ENCODE results near the gene COX10.

Gene COX10

DNA sequence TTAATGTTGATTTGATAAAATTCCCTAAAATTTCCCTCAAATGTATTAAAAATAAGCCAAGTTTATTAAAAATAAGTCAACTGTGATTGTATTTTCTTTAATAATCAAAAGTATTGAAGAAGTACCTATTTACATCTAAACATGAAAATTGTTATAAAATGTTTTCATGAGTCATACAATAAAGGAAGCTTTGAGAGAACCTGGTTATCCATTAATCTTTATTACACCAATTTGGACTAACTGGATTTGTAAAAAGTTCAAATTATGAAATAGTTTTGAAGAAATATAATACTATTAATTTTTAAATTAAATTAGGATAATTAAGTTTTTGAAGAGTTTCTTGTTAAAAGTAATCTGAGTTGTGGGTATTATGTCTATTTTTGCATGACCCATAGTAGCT lies 63.8 kb downstream of the COX10 start:
- Histone ChIP-seq H3K4me3 (ENCODE audit: low read length) (no peak overlapping the region), H3K9me3 (ENCODE audit: control insufficient read depth, low read length) (no peaks in the 10 kb centered on the region), H3K4me1 (ENCODE audit: control insufficient read depth, insufficient read depth, low read length) (no peaks in the 10 kb centered on the region), H3K36me3 (ENCODE audit: control insufficient read depth, insufficient read depth, low read length) (no peaks in the 10 kb centered on the region), H3K9ac (ENCODE audit: low read length) (no peak overlapping the region), H3K27me3 (ENCODE audit: control insufficient read depth, insufficient read depth, low read length) (no peaks in the 10 kb centered on the region)

DNA sequence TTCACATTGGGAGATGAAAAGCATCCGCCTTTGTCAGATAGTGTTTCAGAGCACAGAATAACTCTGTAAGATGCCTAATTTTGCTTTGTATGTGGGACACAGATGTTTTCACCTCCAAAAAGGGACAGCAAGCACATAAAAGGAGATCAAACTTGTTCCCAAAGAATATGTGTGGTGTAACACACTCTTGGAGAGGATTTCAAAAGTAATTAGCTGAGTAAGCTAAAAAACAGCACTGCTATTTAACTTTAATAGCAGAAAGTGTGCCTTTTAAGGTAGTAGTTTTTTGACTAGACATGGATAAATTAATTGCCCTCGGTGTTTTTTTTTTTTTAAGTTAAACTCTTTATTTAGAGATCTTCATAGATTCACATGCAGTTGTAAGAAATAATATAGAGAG lies 65.2 kb downstream of the COX10 start:
- Histone ChIP-seq H3K36me3 (ENCODE audit: control insufficient read depth, insufficient read depth, low read length) (no peaks in the 10 kb centered on the region), H3K9me3 (ENCODE audit: control insufficient read depth, low read length) (no peaks in the 10 kb centered on the region), H3K9ac (ENCODE audit: low read length) (no peak overlapping the region), H3K27me3 (ENCODE audit: control insufficient read depth, insufficient read depth, low read length) (no peaks in the 10 kb centered on the region), H3K4me3 (ENCODE audit: low read length) (no peak overlapping the region), H3K4me1 (ENCODE audit: control insufficient read depth, insufficient read depth, low read length) (no peaks in the 10 kb centered on the region)

DNA sequence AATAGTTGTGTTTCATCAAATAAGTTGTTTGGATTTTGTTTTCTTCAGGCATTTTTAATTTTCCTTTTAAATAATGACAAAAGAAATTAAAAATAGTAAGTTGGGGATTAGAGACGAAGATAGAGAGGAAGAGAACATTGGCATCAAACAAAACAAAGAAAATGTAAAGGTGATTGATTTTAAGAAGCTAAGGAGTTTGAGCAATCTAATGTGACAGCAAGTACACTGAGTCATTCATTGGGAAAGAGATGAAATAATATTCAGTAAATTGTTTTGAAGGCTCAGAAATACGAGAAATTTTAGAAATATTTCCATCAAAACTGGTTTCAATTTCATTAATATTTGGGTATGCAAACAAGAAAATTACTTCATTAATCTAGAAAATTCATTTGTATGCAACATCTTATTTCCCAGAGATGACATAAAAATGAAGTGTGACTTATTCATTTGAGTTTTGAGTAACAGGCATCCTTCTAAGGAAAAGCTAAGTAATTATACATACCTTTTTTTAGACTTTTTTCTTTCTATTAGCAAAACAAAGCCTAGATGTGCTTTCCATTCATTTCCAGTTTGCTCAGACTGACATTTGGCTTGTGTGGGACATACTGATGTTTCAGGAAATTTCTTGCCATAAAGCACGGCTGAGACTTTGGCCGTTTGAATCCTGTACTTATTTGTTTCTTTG lies 66.7 kb downstream of the COX10 start:
- Histone ChIP-seq H3K9ac (ENCODE audit: low read length) (no peak overlapping the region), H3K9me3 (ENCODE audit: control insufficient read depth, low read length) (no peaks in the 10 kb centered on the region), H3K4me3 (ENCODE audit: low read length) (no peak overlapping the region), H3K36me3 (ENCODE audit: control insufficient read depth, insufficient read depth, low read length) (no peaks in the 10 kb centered on the region), H3K4me1 (ENCODE audit: control insufficient read depth, insufficient read depth, low read length) (no peaks in the 10 kb centered on the region), H3K27me3 (ENCODE audit: control insufficient read depth, insufficient read depth, low read length) (no peaks in the 10 kb centered on the region)

DNA sequence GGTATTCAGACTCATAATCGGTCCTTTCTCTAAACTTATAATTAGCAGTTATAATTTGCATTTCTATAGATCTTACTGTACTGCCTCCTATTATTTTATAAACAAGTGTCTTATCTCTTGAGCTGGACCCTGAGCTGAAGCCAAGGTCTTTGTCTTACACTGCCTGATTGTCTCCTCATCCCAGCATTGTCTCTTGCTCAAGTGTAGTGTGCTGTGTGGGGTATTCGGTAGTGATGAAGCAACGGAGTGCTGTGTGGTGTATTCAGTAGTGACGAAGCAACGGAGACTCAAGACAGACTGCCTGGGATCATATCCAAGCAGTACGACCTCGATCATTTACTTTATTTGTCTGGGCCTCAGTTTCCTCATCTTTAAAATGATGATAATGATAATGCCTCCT lies 69.3 kb downstream of the COX10 start:
- Histone ChIP-seq H3K27me3 (ENCODE audit: control insufficient read depth, insufficient read depth, low read length) (no peaks in the 10 kb centered on the region), H3K9ac (ENCODE audit: low read length) (no peak overlapping the region), H3K9me3 (ENCODE audit: control insufficient read depth, low read length) (no peaks in the 10 kb centered on the region), H3K4me3 (ENCODE audit: low read length) (no peak overlapping the region), H3K4me1 (ENCODE audit: control insufficient read depth, insufficient read depth, low read length) (no peaks in the 10 kb centered on the region), H3K36me3 (ENCODE audit: control insufficient read depth, insufficient read depth, low read length) (no peaks in the 10 kb centered on the region)

DNA sequence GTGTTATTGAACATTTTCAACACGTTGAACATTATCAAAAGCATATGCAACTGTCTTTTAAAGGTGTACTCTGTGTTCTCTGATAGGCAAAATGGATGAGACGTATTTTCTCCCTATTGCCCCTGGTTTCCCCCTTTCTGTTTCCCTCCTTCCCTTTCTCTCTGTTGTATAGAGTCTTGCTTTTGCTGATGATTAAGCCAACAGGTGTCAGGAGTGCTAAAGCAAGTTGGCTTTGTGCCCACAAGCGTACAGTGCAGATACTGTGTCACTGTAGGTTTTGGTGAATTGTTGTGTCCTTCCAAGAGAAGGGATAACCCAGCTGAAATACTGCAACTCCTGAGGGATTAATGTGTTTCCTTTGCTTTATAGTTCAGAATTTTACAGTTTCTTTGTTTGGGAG lies 74.4 kb downstream of the COX10 start:
- no peak overlapping the region for H3K4me3 ChIP-seq (ENCODE audit: low read length)
- no peaks in the 10 kb centered on the region for H3K9me3 ChIP-seq (ENCODE audit: control insufficient read depth, low read length)
- H3K27me3 ChIP-seq (ENCODE audit: control insufficient read depth, insufficient read depth, low read length), result no peaks in the 10 kb centered on the region

DNA sequence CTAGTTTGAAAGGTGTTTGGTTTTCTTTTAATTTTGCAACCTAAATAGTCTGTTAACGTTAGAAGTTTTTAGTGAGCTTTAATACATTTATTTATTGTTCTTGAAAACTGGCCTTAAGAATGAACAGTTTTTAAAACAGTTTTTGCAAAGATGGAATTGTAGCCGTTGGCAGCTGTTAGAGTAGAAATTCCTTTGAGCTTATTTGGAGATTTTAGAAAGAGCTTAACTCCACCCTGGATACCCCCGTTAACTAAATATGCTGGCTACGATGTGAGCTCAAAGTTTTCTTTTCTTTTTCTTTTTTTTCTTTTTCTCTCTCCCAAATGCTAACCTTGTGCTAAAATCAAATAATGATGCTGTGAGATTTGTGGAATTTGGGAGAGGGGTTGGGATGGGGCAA lies 75.2 kb downstream of the COX10 start:
- Histone ChIP-seq H3K4me1 (ENCODE audit: control insufficient read depth, insufficient read depth, low read length) (no peaks in the 10 kb centered on the region), H3K4me3 (ENCODE audit: low read length) (no peak overlapping the region), H3K9ac (ENCODE audit: low read length) (no peak overlapping the region), H3K36me3 (ENCODE audit: control insufficient read depth, insufficient read depth, low read length) (no peaks in the 10 kb centered on the region), H3K27me3 (ENCODE audit: control insufficient read depth, insufficient read depth, low read length) (no peaks in the 10 kb centered on the region), H3K9me3 (ENCODE audit: control insufficient read depth, low read length) (no peaks in the 10 kb centered on the region)

More for the DNA sequence above, 74.4 kb downstream of the COX10 start:
- H3K9ac ChIP-seq (ENCODE audit: low read length), result no peak overlapping the region
- H3K36me3 ChIP-seq (ENCODE audit: control insufficient read depth, insufficient read depth, low read length), result no peaks in the 10 kb centered on the region
- no peaks in the 10 kb centered on the region for H3K4me1 ChIP-seq (ENCODE audit: control insufficient read depth, insufficient read depth, low read length)

DNA sequence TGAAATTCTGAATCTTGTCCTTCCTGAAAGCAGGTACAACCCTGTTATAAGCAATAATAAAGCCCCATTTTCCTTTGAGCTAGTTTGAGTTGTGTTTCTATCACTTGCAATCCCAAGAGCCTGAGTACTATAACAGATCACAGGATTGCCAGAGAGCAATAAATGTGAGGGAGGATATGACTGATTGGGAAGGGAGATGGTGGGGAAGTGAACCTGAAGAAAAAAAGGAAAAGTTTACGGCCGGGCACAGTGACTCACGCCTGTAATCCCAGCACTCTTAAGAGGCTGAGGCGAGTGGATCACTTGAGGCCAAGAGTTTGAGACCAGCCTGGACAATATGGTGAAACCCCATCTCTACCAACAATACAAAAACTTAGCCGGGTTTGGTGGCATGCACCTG lies 80.4 kb downstream of the COX10 start:
- Histone ChIP-seq H3K9ac (ENCODE audit: low read length) (no peak overlapping the region), H3K27me3 (ENCODE audit: control insufficient read depth, insufficient read depth, low read length) (no peaks in the 10 kb centered on the region), H3K36me3 (ENCODE audit: control insufficient read depth, insufficient read depth, low read length) (no peaks in the 10 kb centered on the region), H3K4me1 (ENCODE audit: control insufficient read depth, insufficient read depth, low read length) (no peaks in the 10 kb centered on the region), H3K9me3 (ENCODE audit: control insufficient read depth, low read length) (no peaks in the 10 kb centered on the region), H3K4me3 (ENCODE audit: low read length) (no peak overlapping the region)

DNA sequence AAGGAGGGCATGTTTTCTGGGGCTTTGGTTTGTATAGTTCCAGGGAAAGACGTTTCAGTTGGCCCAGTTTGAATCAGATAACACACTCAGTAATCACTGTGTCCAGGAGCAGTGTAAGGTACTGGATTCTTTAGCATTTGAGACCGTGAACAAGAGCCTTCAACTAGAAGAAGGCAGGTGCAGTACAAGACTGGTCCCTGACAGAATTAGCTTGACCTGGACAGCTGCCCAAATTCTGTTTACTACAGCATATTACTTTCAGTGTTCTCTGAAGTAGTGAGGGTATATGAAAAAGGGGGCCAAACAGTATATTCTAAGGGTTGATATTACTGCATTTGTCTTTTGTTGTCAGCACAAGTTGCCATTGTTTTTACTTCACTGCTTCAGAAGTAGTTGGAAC lies 81.3 kb downstream of the COX10 start:
- Histone ChIP-seq H3K36me3 (ENCODE audit: control insufficient read depth, insufficient read depth, low read length) (no peaks in the 10 kb centered on the region), H3K9me3 (ENCODE audit: control insufficient read depth, low read length) (no peaks in the 10 kb centered on the region), H3K27me3 (ENCODE audit: control insufficient read depth, insufficient read depth, low read length) (no peaks in the 10 kb centered on the region), H3K9ac (ENCODE audit: low read length) (no peak overlapping the region), H3K4me1 (ENCODE audit: control insufficient read depth, insufficient read depth, low read length) (no peaks in the 10 kb centered on the region), H3K4me3 (ENCODE audit: low read length) (no peak overlapping the region)

DNA sequence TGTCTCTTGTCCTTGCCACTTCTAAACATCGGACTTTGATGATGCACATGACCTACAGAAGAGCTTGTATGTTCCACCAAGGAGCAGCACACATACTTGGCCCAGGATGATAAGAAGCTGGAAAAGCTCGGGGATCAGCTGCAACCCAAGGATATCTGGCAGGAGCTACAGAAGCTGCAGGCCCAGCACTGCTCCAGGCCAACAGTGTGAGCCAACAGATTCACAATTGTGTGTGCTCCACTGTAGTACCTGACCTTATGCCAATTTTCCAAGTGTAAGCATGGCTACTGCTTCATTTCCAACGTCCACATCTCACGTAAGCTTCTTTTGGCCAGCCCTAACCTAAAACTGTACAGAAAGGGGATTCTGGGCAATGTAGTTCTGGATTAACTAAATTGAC lies 83.4 kb downstream of the COX10 start:
- H3K4me1 ChIP-seq (ENCODE audit: control insufficient read depth, insufficient read depth, low read length), result no peaks in the 10 kb centered on the region
- H3K36me3 ChIP-seq (ENCODE audit: control insufficient read depth, insufficient read depth, low read length), result no peaks in the 10 kb centered on the region
- no peak overlapping the region for H3K4me3 ChIP-seq (ENCODE audit: low read length)
- no peaks in the 10 kb centered on the region for H3K9me3 ChIP-seq (ENCODE audit: control insufficient read depth, low read length)
- no peaks in the 10 kb centered on the region for H3K27me3 ChIP-seq (ENCODE audit: control insufficient read depth, insufficient read depth, low read length)
- no peak overlapping the region for H3K9ac ChIP-seq (ENCODE audit: low read length)

DNA sequence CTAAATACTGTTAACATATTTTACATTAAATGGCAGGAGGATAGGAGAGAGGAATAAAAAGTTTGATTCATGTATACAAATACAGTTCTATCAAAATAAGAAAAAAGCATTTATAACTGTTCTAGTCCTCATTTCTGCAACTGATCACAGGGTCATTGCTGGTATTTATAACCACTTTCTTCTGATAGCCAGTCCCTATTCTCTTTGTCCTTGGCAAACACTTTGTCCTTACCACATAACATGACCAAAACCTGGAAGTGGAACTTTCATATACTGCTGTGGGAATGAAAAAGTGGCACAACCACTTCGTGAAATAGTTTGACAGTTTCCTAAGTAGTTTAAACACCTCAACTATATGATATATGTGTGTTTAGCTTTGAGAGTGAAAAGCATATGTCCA lies 84.1 kb downstream of the COX10 start:
- no peaks in the 10 kb centered on the region for H3K36me3 ChIP-seq (ENCODE audit: control insufficient read depth, insufficient read depth, low read length)

DNA sequence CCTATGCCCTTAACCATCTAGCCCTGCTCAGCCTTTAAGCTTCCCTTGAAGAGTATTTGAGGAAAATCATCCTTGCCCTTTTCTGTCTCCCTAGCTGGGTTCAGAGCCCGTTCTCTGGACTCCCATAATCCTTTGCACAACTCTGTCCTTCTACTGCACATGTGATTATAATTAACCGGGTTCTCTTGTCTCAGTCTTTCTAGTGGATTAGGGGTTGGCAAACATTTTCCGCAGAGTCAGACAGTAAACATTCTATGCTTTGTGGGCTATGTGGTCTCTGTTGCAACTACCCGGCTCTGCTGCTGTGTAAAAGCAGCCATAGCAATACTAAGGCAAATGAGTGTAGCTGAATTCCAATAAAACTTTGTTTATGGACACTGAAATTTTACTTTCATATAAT lies 87.4 kb downstream of the COX10 start:
- H3K9ac ChIP-seq (ENCODE audit: low read length), result no peak overlapping the region
- no peaks in the 10 kb centered on the region for H3K36me3 ChIP-seq (ENCODE audit: control insufficient read depth, insufficient read depth, low read length)
- no peaks in the 10 kb centered on the region for H3K9me3 ChIP-seq (ENCODE audit: control insufficient read depth, low read length)
- H3K27me3 ChIP-seq (ENCODE audit: control insufficient read depth, insufficient read depth, low read length), result no peaks in the 10 kb centered on the region
- no peaks in the 10 kb centered on the region for H3K4me1 ChIP-seq (ENCODE audit: control insufficient read depth, insufficient read depth, low read length)
- no peak overlapping the region for H3K4me3 ChIP-seq (ENCODE audit: low read length)

More for the DNA sequence above, 84.1 kb downstream of the COX10 start:
- Histone ChIP-seq H3K4me3 (ENCODE audit: low read length) (no peak overlapping the region), H3K4me1 (ENCODE audit: control insufficient read depth, insufficient read depth, low read length) (no peaks in the 10 kb centered on the region), H3K27me3 (ENCODE audit: control insufficient read depth, insufficient read depth, low read length) (no peaks in the 10 kb centered on the region), H3K9me3 (ENCODE audit: control insufficient read depth, low read length) (no peaks in the 10 kb centered on the region), H3K9ac (ENCODE audit: low read length) (no peak overlapping the region)

DNA sequence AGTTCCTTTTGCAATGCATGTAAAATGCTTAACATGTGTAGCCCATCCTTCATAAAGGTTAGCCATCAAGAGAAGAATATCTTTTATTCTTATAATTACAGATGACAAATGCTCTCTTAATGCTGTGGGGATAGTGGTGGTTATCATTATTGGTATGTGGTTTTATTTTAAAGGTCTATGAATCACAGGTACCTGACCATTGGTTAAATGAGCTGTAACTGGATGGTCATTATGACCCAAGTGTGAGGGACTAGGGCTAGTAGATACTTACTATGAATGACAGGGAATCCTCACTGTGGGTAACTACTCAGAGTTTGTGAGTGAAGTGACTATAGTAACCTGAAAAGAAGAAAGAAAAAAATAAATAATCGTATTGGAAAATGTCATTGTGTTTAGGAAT lies 88.5 kb downstream of the COX10 start:
- Histone ChIP-seq H3K4me3 (ENCODE audit: low read length) (no peak overlapping the region), H3K36me3 (ENCODE audit: control insufficient read depth, insufficient read depth, low read length) (no peaks in the 10 kb centered on the region), H3K27me3 (ENCODE audit: control insufficient read depth, insufficient read depth, low read length) (no peaks in the 10 kb centered on the region), H3K4me1 (ENCODE audit: control insufficient read depth, insufficient read depth, low read length) (no peaks in the 10 kb centered on the region), H3K9ac (ENCODE audit: low read length) (no peak overlapping the region), H3K9me3 (ENCODE audit: control insufficient read depth, low read length) (no peaks in the 10 kb centered on the region)

DNA sequence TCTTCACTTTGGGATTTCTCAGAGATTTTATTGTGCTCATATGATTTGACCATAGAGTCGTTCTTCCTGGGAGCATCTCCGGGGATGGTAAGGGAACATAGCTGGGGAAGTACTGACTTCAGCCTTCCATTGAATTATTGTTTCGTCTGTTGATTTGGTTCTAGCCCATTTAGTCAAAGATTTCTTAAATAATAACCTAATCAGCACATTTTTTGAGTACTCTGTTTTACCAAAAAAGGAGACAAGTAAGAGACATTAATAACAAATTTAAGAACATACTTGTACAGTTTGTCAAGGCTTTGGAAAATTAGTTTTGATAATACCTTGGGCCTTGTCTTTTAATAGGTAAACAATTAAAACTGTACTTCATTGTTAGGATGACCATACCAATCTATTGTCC lies 89.4 kb downstream of the COX10 start:
- no peak overlapping the region for H3K9ac ChIP-seq (ENCODE audit: low read length)
- H3K9me3 ChIP-seq (ENCODE audit: control insufficient read depth, low read length), result no peaks in the 10 kb centered on the region

More for the DNA sequence above, 89.4 kb downstream of the COX10 start:
- H3K27me3 ChIP-seq (ENCODE audit: control insufficient read depth, insufficient read depth, low read length), result no peaks in the 10 kb centered on the region
- no peaks in the 10 kb centered on the region for H3K4me1 ChIP-seq (ENCODE audit: control insufficient read depth, insufficient read depth, low read length)
- no peaks in the 10 kb centered on the region for H3K36me3 ChIP-seq (ENCODE audit: control insufficient read depth, insufficient read depth, low read length)
- no peak overlapping the region for H3K4me3 ChIP-seq (ENCODE audit: low read length)
